Right lung (tissue), 5 donors: Measurements from ENCODE around the gene SOX21. TPM values are rescaled to one million over a fixed set of nuclear protein-coding genes. Genes with fewer than 3 reads are reported as not detected.

Source experiments
- DNase-seq, 2 donors: peaks; one replicate each; pipeline ENCODE4 v3.0.0-alpha.2; 2013
- polyA plus RNA-seq, 5 donors: library from polyadenylated mRNA; unstranded; fragments of 120-200 nt; gene quantifications; one replicate each; pipeline versions ENCODE4 v1.2.1 to v1.2.3, GENCODE V29; 2013; ENCODE audit warnings: inconsistent platforms in 1 of 5, low replicate concordance in 1 of 5; ENCODE audit not compliant: insufficient read length in 5 of 5, insufficient read depth in 1 of 5

Gene SOX21
- polyA plus RNA-seq, 5 donors = 0.35 to 0.66 (median 0.47) TPM

GRCh38 chr13:94709001-94709834 is 3.1 kb downstream of the SOX21 start:
- no peak for DNase-seq

- DNase-seq = no peak
These were observed 4.1 kb downstream of the SOX21 start for GRCh38 chr13:94708031-94708859.

GRCh38 chr13:94707400-94708021 is 4.8 kb downstream of the SOX21 start:
- DNase-seq = no peak

GRCh38 chr13:94706843-94707399 is 5.4 kb downstream of the SOX21 start:
- no peak for DNase-seq

GRCh38 chr13:94706101-94706842 is 6.1 kb downstream of the SOX21 start:
- no peak for DNase-seq

- DNase-seq = no peak
These were observed 7.0 kb downstream of the SOX21 start for GRCh38 chr13:94705081-94706030.

GRCh38 chr13:94704377-94705080 is 7.8 kb downstream of the SOX21 start:
- no peak for DNase-seq

GRCh38 chr13:94703721-94704314 is 8.5 kb downstream of the SOX21 start:
- DNase-seq = no peak

GRCh38 chr13:94703271-94703670 is 9.1 kb downstream of the SOX21 start:
- no peak for DNase-seq

GRCh38 chr13:94702181-94703041 is 9.9 kb downstream of the SOX21 start:
- DNase-seq = no peak

GRCh38 chr13:94701313-94702180 is 10.8 kb downstream of the SOX21 start:
- no peak for DNase-seq

GRCh38 chr13:94700536-94700935 is 11.8 kb downstream of the SOX21 start:
- DNase-seq = no peak

- no peak for DNase-seq
These were observed 12.3 kb downstream of the SOX21 start for GRCh38 chr13:94700051-94700535.

- no peak for DNase-seq
These were observed 16.2 kb downstream of the SOX21 start for GRCh38 chr13:94696171-94696570.

GRCh38 chr13:94692030-94692429 is 20.3 kb downstream of the SOX21 start:
- no peak for DNase-seq

GRCh38 chr13:94683409-94683808 is 28.9 kb downstream of the SOX21 start:
- DNase-seq = no peak

GRCh38 chr13:94682229-94682628 is 30.1 kb downstream of the SOX21 start:
- DNase-seq = no peak
